ENCODE results near the gene C1orf94.

The C1orf94 gene

GRCh38 chr1:34192621-34193020 is 15.9 kb downstream of the C1orf94 start:
- CTCF ChIA-PET: no interaction called here
- no peak for DNase-seq (ENCODE audit: extremely low spot score)
- POLR2A ChIA-PET: no interaction called here
- TF ChIP-seq, protein P1, sequence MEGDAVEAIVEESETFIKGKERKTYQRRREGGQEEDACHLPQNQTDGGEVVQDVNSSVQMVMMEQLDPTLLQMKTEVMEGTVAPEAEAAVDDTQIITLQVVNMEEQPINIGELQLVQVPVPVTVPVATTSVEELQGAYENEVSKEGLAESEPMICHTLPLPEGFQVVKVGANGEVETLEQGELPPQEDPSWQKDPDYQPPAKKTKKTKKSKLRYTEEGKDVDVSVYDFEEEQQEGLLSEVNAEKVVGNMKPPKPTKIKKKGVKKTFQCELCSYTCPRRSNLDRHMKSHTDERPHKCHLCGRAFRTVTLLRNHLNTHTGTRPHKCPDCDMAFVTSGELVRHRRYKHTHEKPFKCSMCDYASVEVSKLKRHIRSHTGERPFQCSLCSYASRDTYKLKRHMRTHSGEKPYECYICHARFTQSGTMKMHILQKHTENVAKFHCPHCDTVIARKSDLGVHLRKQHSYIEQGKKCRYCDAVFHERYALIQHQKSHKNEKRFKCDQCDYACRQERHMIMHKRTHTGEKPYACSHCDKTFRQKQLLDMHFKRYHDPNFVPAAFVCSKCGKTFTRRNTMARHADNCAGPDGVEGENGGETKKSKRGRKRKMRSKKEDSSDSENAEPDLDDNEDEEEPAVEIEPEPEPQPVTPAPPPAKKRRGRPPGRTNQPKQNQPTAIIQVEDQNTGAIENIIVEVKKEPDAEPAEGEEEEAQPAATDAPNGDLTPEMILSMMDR (IDR thresholded peaks at IDR 0.05; ENCODE audit: control extremely low read depth, extremely low read depth, low read depth, missing control alignments): no peak

DNA sequence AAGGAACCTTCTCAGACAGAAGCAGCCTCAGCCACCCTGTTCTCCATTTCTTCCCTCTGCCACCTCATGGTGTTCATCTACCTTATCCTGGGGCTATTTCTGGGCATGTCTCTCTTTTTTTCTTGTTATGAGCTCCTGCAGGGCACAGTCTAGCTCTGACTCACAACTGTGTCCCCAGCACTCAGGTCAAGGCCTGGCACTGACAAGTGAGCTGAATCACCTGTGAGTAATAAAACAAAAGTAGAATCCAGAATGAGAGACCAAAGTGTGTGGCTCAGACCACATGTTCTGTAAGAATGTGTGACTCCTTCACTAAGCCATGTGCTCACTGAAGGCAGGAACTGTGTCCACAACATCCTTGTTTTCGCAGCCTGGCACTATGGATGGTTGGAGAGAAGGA is 23.2 kb downstream of the C1orf94 start:
- TF ChIP-seq, protein P1 (IDR thresholded peaks at IDR 0.05; ENCODE audit: control extremely low read depth, extremely low read depth, low read depth, missing control alignments): no peak
- ChIA-PET CTCF (interaction anchor here (1.5 kb wide), 1 partner anchor 11 kb away, joined by 4 read pairs; no protein-coding TSS in a partner anchor), POLR2A (no interaction called here)
- DNase-seq (ENCODE audit: extremely low spot score): no peak

DNA sequence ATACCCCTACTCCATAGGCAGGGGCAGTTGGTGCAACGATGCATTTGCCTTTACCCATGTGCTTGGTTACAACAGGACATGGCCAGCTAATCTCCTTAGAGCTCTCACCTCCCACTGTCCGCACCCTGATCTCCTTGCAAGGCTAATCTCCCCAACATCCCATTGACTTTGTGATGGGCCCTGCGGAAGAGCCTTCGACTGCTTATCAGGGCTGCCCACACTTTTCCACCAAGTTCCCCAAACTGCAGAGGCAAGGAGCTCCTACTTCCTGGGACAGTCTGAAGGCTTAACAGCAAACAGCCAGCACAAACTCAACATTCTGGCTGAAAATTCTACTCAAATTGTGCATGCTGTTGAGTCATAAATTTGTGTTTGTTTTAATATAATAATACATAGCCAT is 36.0 kb downstream of the C1orf94 start:
- ChIA-PET CTCF (no interaction called here), POLR2A (no interaction called here)
- TF ChIP-seq, protein P1 (IDR thresholded peaks at IDR 0.05; ENCODE audit: control extremely low read depth, extremely low read depth, low read depth, missing control alignments): no peak
- DNase-seq (ENCODE audit: extremely low spot score): no peak

DNA sequence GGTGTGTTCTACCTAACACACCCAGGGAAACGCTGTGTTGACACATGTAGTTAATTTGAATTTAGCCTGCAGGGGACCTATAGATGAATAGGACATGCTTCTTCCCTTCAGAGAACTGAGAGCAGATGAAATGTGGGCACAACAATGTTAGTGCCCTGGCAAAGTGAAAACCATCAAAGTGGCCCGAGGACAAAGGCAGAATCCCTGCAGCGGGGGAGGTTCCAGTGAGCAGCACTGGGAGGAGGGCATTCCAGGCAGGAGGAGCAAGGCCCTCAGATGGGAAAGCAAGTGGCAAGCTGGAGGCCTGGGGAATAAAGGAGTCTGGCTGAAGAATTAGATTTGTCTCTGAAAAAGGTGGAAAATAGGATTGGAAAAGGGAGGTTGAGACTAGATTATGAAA is 37.2 kb downstream of the C1orf94 start:
- TF ChIP-seq, protein P1 (IDR thresholded peaks at IDR 0.05; ENCODE audit: control extremely low read depth, extremely low read depth, low read depth, missing control alignments): no peak
- ChIA-PET POLR2A (no interaction called here), CTCF (no interaction called here)
- DNase-seq (ENCODE audit: extremely low spot score): no peak

DNA sequence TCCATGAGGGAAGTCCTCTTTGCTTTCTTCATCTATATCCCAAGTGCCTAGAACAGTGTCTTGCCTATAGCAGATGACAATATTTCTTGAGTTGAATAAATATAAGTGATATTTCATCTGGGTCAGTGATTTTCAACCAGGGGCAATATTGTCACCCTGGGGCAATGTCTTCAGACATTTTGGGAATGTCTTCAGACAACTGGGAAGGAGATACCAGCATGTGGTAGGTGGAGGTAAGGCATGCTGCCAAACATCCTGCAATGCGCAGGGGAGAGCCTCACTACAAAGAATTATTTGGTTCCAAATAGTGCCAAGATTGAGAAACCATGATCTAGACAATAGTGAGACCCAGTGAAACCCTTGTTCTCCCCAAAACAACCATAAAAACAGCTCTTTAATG is 54.7 kb downstream of the C1orf94 start:
- CTCF ChIA-PET: no interaction called here
- no peak for DNase-seq (ENCODE audit: extremely low spot score)
- TF ChIP-seq, protein P1 (IDR thresholded peaks at IDR 0.05; ENCODE audit: control extremely low read depth, extremely low read depth, low read depth, missing control alignments): no peak
- POLR2A ChIA-PET: no interaction called here

DNA sequence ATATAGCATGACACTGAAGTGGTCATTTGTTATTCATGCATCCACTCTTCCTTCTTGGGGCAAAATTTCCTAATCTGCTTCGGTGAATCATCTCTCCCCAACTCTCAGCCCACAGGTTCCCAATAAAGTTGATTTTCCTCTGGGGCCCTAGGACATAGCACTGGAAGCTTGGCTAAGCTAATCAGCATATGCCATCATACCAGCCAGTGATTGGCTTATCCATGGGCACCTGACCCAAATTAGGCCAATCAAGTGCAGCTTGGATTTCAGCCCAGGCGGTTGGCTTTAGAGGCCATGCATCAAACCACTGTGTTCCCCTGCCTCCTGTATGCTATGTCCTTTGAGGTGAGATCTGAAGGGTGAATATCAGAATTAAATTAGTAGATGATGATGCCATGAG is 58.9 kb downstream of the C1orf94 start:
- CTCF ChIA-PET: no interaction called here
- no peak for DNase-seq (ENCODE audit: extremely low spot score)
- TF ChIP-seq, protein P1 (IDR thresholded peaks at IDR 0.05; ENCODE audit: control extremely low read depth, extremely low read depth, low read depth, missing control alignments): no peak
- POLR2A ChIA-PET: no interaction called here

- TF ChIP-seq, protein P1 (IDR thresholded peaks at IDR 0.05; ENCODE audit: control extremely low read depth, extremely low read depth, low read depth, missing control alignments): no peak
- POLR2A ChIA-PET: no interaction called here
- CTCF ChIA-PET: no interaction called here
Measured at GRCh38 chr1:34236089-34236488, 59.4 kb downstream of the C1orf94 start.

More at GRCh38 chr1:34236089-34236488, 59.4 kb downstream of the C1orf94 start:
- DNase-seq (ENCODE audit: extremely low spot score): no peak
